Gastroesophageal sphincter (tissue), 3 donors: ENCODE data around the gene TSN.

Experiments used
- EP300 ChIP-seq: sonication (generic); formaldehyde crosslinking; IDR thresholded peaks from one replicate; pipeline ENCODE4 v1.6.1; 2017; ENCODE audit warnings: antibody characterized with exemption, mild to moderate bottlenecking
- POLR2A ChIP-seq, 2 donors: fragments of 450-650 bp; IDR thresholded peaks; one replicate each; pipeline ENCODE4 v1.6.1; 2017; ENCODE audit warnings: antibody characterized with exemption in 2 of 2, mild to moderate bottlenecking in 2 of 2, moderate library complexity in 1 of 2
- POLR2AphosphoS5 ChIP-seq: sonication (generic); formaldehyde crosslinking; IDR thresholded peaks from one replicate; pipeline ENCODE4 v1.6.1; 2017; ENCODE audit warnings: antibody characterized with exemption
- TF ChIP-seq, protein P1 (sequence below), 4 experiments: fragments of 200-600 bp in 2 of 4; fragments of 450-650 bp in 2 of 4; sonication (generic) in 1 of 4; IDR thresholded peaks; one replicate each; pipeline ENCODE4 v1.5.1; 2017 to 2019; ENCODE audit warnings: antibody characterized with exemption in 4 of 4, mild to moderate bottlenecking in 2 of 4, moderate library complexity in 2 of 4

DNA sequence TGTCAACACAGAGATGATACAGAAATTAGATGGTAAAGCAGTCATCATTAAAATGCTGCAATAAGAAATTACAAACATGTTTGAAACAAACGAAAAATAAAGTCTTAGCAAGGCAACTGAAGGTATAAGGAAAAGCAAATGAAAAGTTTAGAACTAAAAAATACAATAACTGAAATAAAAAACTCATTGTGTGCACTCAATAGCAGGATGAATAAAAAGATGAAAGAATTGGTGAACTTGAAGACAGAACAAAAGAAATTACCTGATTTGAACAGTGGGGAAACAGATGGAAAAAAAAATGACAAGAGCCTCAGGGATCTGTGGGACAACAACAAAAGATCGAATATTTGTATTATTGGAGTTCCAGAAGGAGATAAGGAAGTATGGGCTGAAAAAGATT is 46.5 kb downstream of the TSN start:
- TF ChIP-seq EP300 (no peak), POLR2AphosphoS5 (no peak), POLR2A (IDR thresholded peaks at IDR 0.05) (no peak)
- TF ChIP-seq, protein P1, sequence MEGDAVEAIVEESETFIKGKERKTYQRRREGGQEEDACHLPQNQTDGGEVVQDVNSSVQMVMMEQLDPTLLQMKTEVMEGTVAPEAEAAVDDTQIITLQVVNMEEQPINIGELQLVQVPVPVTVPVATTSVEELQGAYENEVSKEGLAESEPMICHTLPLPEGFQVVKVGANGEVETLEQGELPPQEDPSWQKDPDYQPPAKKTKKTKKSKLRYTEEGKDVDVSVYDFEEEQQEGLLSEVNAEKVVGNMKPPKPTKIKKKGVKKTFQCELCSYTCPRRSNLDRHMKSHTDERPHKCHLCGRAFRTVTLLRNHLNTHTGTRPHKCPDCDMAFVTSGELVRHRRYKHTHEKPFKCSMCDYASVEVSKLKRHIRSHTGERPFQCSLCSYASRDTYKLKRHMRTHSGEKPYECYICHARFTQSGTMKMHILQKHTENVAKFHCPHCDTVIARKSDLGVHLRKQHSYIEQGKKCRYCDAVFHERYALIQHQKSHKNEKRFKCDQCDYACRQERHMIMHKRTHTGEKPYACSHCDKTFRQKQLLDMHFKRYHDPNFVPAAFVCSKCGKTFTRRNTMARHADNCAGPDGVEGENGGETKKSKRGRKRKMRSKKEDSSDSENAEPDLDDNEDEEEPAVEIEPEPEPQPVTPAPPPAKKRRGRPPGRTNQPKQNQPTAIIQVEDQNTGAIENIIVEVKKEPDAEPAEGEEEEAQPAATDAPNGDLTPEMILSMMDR (IDR thresholded peaks at IDR 0.05) = no peak
